ENCODE results near the gene COL4A4.

The COL4A4 gene

DNA sequence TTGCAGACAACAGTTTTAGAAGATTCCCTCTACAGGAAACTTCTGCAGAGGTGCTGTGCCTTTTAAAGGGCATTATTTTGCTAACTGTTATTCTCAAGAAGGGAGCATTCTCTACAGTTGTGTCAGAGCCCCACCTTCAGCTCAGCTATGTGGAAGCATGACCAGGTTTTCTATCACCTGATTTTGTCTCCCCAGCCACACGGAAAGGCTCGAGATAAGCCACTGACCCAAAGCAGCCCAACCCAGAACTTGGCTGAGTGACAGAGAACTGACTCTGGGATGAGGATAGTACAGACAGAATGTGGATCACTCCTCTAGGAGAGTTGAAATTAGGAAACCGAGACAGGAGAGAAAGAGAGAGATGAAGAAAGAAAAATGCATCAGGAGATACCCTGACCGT, 10.7 kb downstream of the COL4A4 start:
- no peak for TF ChIP-seq SIN3A (IDR thresholded peaks at IDR 0.05; ENCODE audit: borderline replicate concordance, insufficient read depth, low read length)

DNA sequence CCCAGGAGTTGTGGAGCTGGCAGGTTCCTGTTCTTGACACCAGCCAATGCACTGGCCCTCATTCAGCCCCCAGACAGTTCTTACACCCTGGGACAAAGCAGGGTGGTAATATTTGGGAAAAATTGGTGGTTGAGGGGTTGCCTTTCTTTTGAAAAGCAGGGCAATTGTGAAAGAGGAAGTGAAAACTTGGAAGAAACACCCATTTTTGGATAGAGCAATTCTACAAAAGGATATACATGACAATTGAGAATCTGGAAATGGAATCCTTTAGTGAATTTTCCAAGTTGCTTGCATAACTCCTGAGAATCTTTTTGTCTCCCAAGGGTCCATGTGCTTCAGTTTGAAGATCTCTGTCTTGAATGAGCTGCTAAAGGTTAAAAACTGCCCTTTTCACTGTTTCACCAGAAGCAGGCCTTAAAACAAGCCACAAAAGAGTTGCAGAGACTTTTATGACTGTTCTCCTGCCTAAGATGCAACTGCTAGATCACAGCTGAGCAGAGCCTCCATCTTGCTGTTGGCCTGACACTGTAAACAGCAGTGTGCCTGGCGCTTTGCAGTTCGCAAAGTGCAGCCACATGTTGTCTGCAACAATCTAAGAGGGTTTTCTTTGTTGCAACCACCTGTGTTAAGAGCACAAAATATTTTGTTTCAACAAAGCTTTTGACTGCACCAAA, 11.8 kb downstream of the COL4A4 start:
- TF ChIP-seq REST (IDR thresholded peaks at IDR 0.05; ENCODE audit: insufficient read depth in 1 of 2, low read depth in 2 of 2, low read length in 2 of 2) (no peak), SIN3A (IDR thresholded peaks at IDR 0.05; ENCODE audit: borderline replicate concordance, insufficient read depth, low read length) (no peak), TAF1 (IDR thresholded peaks at IDR 0.05; ENCODE audit: borderline replicate concordance, insufficient read depth, low read length) (no peak), FOXP2 (optimal IDR thresholded peaks at IDR 0.05; ENCODE audit: borderline replicate concordance, extremely low read depth, extremely low read length, insufficient read depth) (no peak), POLR2AphosphoS5 (IDR thresholded peaks at IDR 0.05; ENCODE audit: low read depth, low read length) (no peak)

- no peak for TF ChIP-seq POLR2AphosphoS5 (IDR thresholded peaks at IDR 0.05; ENCODE audit: low read depth, low read length)
- no peak for TF ChIP-seq TAF1 (IDR thresholded peaks at IDR 0.05; ENCODE audit: borderline replicate concordance, insufficient read depth, low read length)
- TF ChIP-seq REST (IDR thresholded peaks at IDR 0.05; ENCODE audit: insufficient read depth in 1 of 2, low read depth in 2 of 2, low read length in 2 of 2): no peak
- no peak for TF ChIP-seq FOXP2 (optimal IDR thresholded peaks at IDR 0.05; ENCODE audit: borderline replicate concordance, extremely low read depth, extremely low read length, insufficient read depth)
- TF ChIP-seq SIN3A (IDR thresholded peaks at IDR 0.05; ENCODE audit: borderline replicate concordance, insufficient read depth, low read length): no peak
Measured at GRCh38 chr2:227150222-227150936, 13.6 kb downstream of the COL4A4 start.

GRCh38 chr2:227148106-227148505, 15.9 kb downstream of the COL4A4 start:
- TF ChIP-seq FOXP2 (optimal IDR thresholded peaks at IDR 0.05; ENCODE audit: borderline replicate concordance, extremely low read depth, extremely low read length, insufficient read depth): no peak
- no peak for TF ChIP-seq REST (IDR thresholded peaks at IDR 0.05; ENCODE audit: insufficient read depth in 1 of 2, low read depth in 2 of 2, low read length in 2 of 2)
- TF ChIP-seq POLR2AphosphoS5 (IDR thresholded peaks at IDR 0.05; ENCODE audit: low read depth, low read length): no peak
- TF ChIP-seq TAF1 (IDR thresholded peaks at IDR 0.05; ENCODE audit: borderline replicate concordance, insufficient read depth, low read length): no peak
- TF ChIP-seq SIN3A (IDR thresholded peaks at IDR 0.05; ENCODE audit: borderline replicate concordance, insufficient read depth, low read length): no peak

GRCh38 chr2:227147023-227147422, 17.0 kb downstream of the COL4A4 start:
- TF ChIP-seq FOXP2 (optimal IDR thresholded peaks at IDR 0.05; ENCODE audit: borderline replicate concordance, extremely low read depth, extremely low read length, insufficient read depth) (no peak), POLR2AphosphoS5 (IDR thresholded peaks at IDR 0.05; ENCODE audit: low read depth, low read length) (no peak), REST (IDR thresholded peaks at IDR 0.05; ENCODE audit: insufficient read depth in 1 of 2, low read depth in 2 of 2, low read length in 2 of 2) (no peak), TAF1 (IDR thresholded peaks at IDR 0.05; ENCODE audit: borderline replicate concordance, insufficient read depth, low read length) (no peak), SIN3A (IDR thresholded peaks at IDR 0.05; ENCODE audit: borderline replicate concordance, insufficient read depth, low read length) (no peak)
